ENCODE measurements around the gene VAV2. TPM values are rescaled to one million over a fixed set of nuclear protein-coding genes. Genes with fewer than 3 reads are reported as not detected.

The VAV2 gene
- total and polyA plus RNA-seq, 2 of the 4 experiments (the other 2 are of a cell fraction) = 10.8 to 13.4 TPM

DNA sequence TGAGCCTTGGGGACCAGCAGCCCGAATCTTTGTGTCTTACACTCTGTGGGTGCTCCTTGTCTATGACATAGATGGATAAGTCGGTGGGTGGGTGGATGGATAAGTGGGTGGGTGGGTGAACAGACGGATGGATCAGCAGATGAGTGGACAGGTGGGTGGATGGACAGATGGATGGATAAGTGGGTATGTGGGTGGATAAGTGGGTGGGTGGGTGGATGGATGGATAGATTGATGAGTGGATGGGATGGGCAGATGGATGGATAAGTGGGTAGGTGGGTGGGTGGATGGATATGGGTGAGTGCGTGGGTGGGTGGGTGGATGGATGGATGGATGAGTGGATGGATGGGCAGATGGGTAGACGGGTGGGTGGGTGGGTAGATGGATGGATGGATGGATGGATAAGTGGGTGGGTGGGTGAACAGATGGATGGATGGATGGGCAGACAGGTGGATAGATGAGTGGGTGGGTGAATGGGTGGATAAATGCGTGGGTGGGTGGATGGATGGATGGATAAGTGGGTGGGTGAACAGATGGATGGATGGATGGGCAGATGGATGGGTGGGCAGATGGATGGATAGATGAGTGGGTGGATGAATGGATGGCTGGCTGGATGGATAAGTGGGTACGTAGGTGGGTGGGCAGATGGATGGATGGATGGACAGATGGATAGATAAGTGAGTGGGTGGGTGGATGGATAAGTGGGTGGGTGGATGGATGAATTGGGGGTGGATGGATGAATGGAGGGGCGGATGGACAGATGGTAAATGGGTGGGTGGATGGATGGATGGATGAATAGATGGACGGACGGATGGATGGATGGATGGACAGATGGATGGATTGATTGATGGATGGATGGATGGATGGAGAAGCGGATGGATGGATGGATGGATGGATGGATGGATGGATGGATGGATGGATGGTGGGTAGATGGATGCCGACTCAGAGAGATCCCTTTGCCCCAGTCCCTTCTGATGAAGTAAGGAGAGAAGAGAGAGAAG lies 121.2 kb downstream of the VAV2 start (continued):
- no peak for TF ChIP-seq SMC3 (IDR thresholded peaks at IDR 0.05; ENCODE audit: low read depth, low read length)

DNA sequence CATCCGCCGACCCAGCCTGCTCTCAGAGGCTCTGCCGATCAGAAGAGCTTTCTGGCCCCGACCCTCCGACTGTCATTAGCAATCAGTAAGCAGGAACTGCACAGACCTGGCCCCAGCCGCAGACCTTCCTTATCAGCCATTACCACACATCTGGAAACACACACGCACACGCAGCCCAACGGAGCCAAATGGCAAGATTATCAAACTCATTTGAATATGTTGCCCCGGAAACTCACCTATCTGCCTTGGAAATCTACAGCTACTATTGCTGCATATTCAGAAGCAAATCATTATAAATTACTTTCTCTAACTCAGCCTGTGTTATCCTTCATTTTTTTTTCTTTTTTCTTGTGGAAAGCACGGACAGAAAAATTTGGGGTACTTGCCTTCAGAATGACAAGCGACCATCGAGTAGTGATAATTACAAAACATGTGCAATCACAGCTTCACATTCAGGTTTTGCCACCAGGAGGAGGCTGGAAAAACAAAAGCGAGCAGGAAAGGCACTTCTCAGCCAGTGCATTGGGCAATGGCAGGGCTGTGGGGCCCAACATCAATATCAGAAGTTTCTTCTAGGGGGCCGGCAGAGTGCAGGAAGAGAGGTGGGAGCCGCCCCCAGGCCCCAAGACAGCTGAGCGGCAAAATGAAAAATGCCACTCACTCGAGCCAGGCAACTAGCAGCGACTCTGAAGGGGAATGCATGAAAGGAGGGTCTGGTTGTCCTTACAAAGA lies 122.3 kb downstream of the VAV2 start:
- ATAC-seq (ENCODE audit: low read depth) = no peak
- POLR2A ChIA-PET (ENCODE audit: unreplicated experiment) = no interaction called here
- CTCF ChIA-PET = no interaction called here

More for the DNA sequence above, 122.3 kb downstream of the VAV2 start:
- Histone ChIP-seq H4K8ac (ENCODE audit: low read depth in 2 of 2, low read length in 2 of 2) (no peak overlapping the region), H2BK120ac (ENCODE audit: low read depth, low read length) (no peak overlapping the region), H3K27ac (ENCODE audit: insufficient read depth, low read length) (no peak overlapping the region), H3K18ac (ENCODE audit: low read depth, low read length) (no peak overlapping the region), H3K4ac (ENCODE audit: low read depth, low read length) (no peak overlapping the region), H3K14ac (replicated peaks; ENCODE audit: low read depth, low read length) (no peak overlapping the region), H2BK5ac (ENCODE audit: low read depth, low read length, poor library complexity, severe bottlenecking) (no peak overlapping the region), H3K4me2 (ENCODE audit: low read depth, low read length) (no peak overlapping the region), H4K20me1 (ENCODE audit: insufficient read depth, low read length) (peaks cover 45% of the 10 kb centered on the region), H2BK15ac (ENCODE audit: low read depth, low read length) (no peak overlapping the region), H3K23ac (ENCODE audit: low read depth, low read length) (no peak overlapping the region), H2AK9ac (replicated peaks; ENCODE audit: low read depth, low read length, poor library complexity) (no peak overlapping the region), H3K36me3 (ENCODE audit: control insufficient read depth, insufficient read depth, low read length) (no peaks in the 10 kb centered on the region), H4K91ac (ENCODE audit: insufficient read depth, low read depth, low read length) (no peak overlapping the region), H2BK20ac (ENCODE audit: low read depth, low read length) (no peak overlapping the region), H3K79me1 (ENCODE audit: low read depth in 1 of 2, low read length in 2 of 2) (peaks cover 43 to 84% of the 10 kb centered on the region in 2 experiments), H4K5ac (ENCODE audit: low read depth, low read length) (no peak overlapping the region), H3K4me1 (ENCODE audit: control insufficient read depth, insufficient read depth, low read length) (peaks cover 14% of the 10 kb centered on the region), H3K27me3 (ENCODE audit: control insufficient read depth, insufficient read depth, low read length) (no peaks in the 10 kb centered on the region), H2AFZ (replicated peaks; ENCODE audit: low read length, poor library complexity) (no peak overlapping the region), H3K9me3 (ENCODE audit: control insufficient read depth, insufficient read depth, low read length) (peaks cover 4% of the 10 kb centered on the region), H3K4me3 (ENCODE audit: insufficient read depth, low read depth, low read length) (no peak overlapping the region), H3K56ac (ENCODE audit: extremely low read depth, insufficient read depth, low read length) (no peak overlapping the region), H3K9ac (ENCODE audit: low read depth, low read length) (no peak overlapping the region), H2AK5ac (ENCODE audit: low read depth, low read length) (no peak overlapping the region), H3K9me1 (ENCODE audit: insufficient read depth, low read length) (peaks cover 22% of the 10 kb centered on the region)
- 55% methylated on average over 9 of the region's 19 CpGs; no CpG with 5 or more reads in 1 of the 2 experiments for WGBS, 2 experiments (ENCODE audit: extremely low coverage in 2 of 2, insufficient read length in 1 of 2)
- dilution Hi-C loops (cut with HindIII; ENCODE audit: low sequenced_read_pairs, unreplicated experiment) (no loop called here), intact Hi-C loops (cut with micrococcal nuclease) (no loop called here), in situ Hi-C loops (cut with MboI; ENCODE audit: low sequenced_read_pairs) (no loop called here)
- no TSS peak for BruUV-seq (replicated peaks)
- DNase-seq = no peak
- TF ChIP-seq, protein P1, sequence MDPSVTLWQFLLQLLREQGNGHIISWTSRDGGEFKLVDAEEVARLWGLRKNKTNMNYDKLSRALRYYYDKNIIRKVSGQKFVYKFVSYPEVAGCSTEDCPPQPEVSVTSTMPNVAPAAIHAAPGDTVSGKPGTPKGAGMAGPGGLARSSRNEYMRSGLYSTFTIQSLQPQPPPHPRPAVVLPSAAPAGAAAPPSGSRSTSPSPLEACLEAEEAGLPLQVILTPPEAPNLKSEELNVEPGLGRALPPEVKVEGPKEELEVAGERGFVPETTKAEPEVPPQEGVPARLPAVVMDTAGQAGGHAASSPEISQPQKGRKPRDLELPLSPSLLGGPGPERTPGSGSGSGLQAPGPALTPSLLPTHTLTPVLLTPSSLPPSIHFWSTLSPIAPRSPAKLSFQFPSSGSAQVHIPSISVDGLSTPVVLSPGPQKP (IDR thresholded peaks at IDR 0.05; ENCODE audit: borderline replicate concordance, low read depth, low read length) = no peak
- TF ChIP-seq BHLHE40 (IDR thresholded peaks at IDR 0.05; ENCODE audit: low read depth, low read length) = no peak
- no peak for TF ChIP-seq POLR2A (IDR thresholded peaks at IDR 0.05; ENCODE audit: low read depth, low read length)
- TF ChIP-seq FOS (IDR thresholded peaks at IDR 0.05; ENCODE audit: low read depth, low read length) = no peak
- TF ChIP-seq, protein P2, sequence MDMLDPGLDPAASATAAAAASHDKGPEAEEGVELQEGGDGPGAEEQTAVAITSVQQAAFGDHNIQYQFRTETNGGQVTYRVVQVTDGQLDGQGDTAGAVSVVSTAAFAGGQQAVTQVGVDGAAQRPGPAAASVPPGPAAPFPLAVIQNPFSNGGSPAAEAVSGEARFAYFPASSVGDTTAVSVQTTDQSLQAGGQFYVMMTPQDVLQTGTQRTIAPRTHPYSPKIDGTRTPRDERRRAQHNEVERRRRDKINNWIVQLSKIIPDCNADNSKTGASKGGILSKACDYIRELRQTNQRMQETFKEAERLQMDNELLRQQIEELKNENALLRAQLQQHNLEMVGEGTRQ (IDR thresholded peaks at IDR 0.05; ENCODE audit: low read depth, low read length) = no peak
- TF ChIP-seq RFX5 (IDR thresholded peaks at IDR 0.05; ENCODE audit: low read depth, low read length) = no peak
- TF ChIP-seq CEBPB (IDR thresholded peaks at IDR 0.05; ENCODE audit: low read depth, low read length) = no peak
- TF ChIP-seq CHD1 (IDR thresholded peaks at IDR 0.05; ENCODE audit: low read depth, low read length) = no peak
- no peak for TF ChIP-seq SMC3 (IDR thresholded peaks at IDR 0.05; ENCODE audit: low read depth, low read length)
- TF ChIP-seq MAFK (IDR thresholded peaks at IDR 0.05; ENCODE audit: low read depth, low read length) = no peak
- no peak for TF ChIP-seq MXI1 (IDR thresholded peaks at IDR 0.05; ENCODE audit: borderline replicate concordance, low read depth, low read length)
